HCT116 (cell line): ENCODE measurements around the gene CBX3.

Experiments used
- EGR1 ChIP-seq: IDR thresholded peaks from 2 replicates; pipeline ENCODE4 v1.6.1; 2012; ENCODE audit warnings: low read depth
- EZH2phosphoT487 ChIP-seq: fragments of 200-600 bp; IDR thresholded peaks from 2 replicates; pipeline ENCODE4 v1.6.1; 2018; ENCODE audit warnings: antibody characterized with exemption, borderline replicate concordance
- POLR2AphosphoS5 ChIP-seq: IDR thresholded peaks from 2 replicates; pipeline ENCODE4 v1.6.1; 2011; ENCODE audit warnings: mild to moderate bottlenecking, low read depth, low read length, moderate library complexity
- RAD21 ChIP-seq: IDR thresholded peaks from 2 replicates; pipeline ENCODE4 v1.6.1; 2012; ENCODE audit warnings: low read depth, mild to moderate bottlenecking
- SRF ChIP-seq: IDR thresholded peaks from 2 replicates; pipeline ENCODE4 v1.6.1; 2012; ENCODE audit warnings: low read depth
- ZNF274 ChIP-seq: fragments of 200-500 bp; sonication (Bioruptor generic); IDR thresholded peaks from 2 replicates; pipeline ENCODE4 v1.6.1; 2014; ENCODE audit warnings: mild to moderate bottlenecking, low read depth, low read length, inconsistent platforms
- TF ChIP-seq, protein P1 (sequence below), 3 experiments: fragments of 200-600 bp in 1 of 3; sonication (generic) in 1 of 3; IDR thresholded peaks in 2 of 3; conservative IDR thresholded peaks in 1 of 3; 2 replicates each; pipeline ENCODE4 v1.5.1; 2012 to 2017; ENCODE audit warnings: low read depth in 2 of 3, low read length in 2 of 3, antibody characterized with exemption in 1 of 3, borderline replicate concordance in 1 of 3, control low read depth in 1 of 3, mild to moderate bottlenecking in 1 of 3, mixed read lengths in 1 of 3, mixed run types in 1 of 3, moderate library complexity in 1 of 3; ENCODE audit not compliant: insufficient read depth in 1 of 3

DNA sequence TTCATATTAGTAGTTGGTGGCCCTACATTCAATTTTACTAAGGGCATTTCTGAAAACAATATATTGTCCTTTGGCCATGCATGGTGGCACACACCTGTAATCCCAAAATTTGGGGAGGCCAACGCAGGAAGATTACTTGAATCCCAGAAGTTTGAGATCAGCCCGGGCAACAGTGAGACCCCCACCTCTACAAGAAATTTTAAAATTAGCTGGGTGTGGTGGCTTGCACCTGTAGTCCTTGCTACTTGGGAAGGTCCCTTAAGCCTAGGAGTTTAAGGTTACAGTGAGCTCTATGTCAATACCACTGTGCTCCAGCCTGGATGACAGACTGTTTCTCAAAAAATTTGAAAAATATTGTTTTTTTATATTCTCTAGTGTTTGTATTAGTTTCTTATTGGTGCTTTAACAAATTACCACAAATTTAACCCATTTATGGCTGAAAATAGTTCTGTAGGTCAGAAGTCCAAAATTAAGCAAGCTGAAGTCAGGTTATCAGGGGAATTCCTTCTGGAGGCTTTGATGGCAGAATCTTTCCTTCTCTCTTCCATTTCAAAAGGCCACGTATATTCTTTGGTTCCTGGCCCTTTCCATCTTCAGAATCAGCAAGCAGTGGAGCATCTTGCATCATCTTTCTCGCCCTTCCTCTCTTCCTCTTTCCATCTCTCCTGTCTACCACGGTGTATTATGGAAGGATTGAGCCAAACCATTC lies 12.4 kb downstream of the CBX3 start:
- TF ChIP-seq, protein P1, sequence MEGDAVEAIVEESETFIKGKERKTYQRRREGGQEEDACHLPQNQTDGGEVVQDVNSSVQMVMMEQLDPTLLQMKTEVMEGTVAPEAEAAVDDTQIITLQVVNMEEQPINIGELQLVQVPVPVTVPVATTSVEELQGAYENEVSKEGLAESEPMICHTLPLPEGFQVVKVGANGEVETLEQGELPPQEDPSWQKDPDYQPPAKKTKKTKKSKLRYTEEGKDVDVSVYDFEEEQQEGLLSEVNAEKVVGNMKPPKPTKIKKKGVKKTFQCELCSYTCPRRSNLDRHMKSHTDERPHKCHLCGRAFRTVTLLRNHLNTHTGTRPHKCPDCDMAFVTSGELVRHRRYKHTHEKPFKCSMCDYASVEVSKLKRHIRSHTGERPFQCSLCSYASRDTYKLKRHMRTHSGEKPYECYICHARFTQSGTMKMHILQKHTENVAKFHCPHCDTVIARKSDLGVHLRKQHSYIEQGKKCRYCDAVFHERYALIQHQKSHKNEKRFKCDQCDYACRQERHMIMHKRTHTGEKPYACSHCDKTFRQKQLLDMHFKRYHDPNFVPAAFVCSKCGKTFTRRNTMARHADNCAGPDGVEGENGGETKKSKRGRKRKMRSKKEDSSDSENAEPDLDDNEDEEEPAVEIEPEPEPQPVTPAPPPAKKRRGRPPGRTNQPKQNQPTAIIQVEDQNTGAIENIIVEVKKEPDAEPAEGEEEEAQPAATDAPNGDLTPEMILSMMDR (IDR thresholded peaks at IDR 0.05 in 2 of 3, conservative IDR thresholded peaks at IDR 0.05 in 1 of 3; ENCODE audit: borderline replicate concordance in 1 of 3, insufficient read depth in 1 of 3, low read depth in 2 of 3, low read length in 2 of 3): no peak
- TF ChIP-seq EZH2phosphoT487: no peak
- no peak for TF ChIP-seq ZNF274
- TF ChIP-seq RAD21: no peak
- TF ChIP-seq EGR1: no peak
- TF ChIP-seq POLR2AphosphoS5: no peak; the same call in 1 of the 2 replicates
- no peak for TF ChIP-seq SRF
